Right forelimb (tissue), 1 donor: ENCODE results near the gene NPC2.
"Not testable (repeated sequence)": the region's sequence is repeated elsewhere in the genome, so short reads cannot be mapped to it uniquely, and the experiment has no call there.

Experiments
- DNase-seq: peaks from one replicate; pipeline ENCODE4 v3.0.0-alpha.2; 2018

The NPC2 gene

GRCh38 chr14:74492776-74493342, at the start of gene NPC2:
Gene NPC2, minus strand, starts transcription at chr14:74493305. Its CDS starts 31 bp downstream, at chr14:74493274.
- DNase-seq = no peak

GRCh38 chr14:74542056-74542685, 49.1 kb upstream of the NPC2 start:
- no peak for DNase-seq

DNA sequence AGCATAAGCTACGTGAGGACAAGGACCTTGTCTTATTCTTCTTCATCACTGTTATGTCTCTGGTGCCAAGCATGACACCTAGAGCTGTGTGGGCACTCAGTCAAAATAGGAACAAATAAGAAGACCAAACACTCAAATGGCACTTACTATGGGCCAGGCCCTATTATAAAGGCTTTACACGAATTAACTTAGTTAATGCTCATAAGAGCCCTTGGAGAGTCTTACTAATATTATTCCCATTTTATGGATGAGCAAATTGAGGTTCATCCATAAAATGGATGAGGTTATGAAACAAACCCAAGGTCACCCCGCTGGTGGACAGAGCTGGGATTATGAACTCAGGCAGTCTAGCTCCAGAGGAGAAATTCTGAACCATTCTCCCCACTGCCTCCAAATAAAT, 48.1 kb upstream of the NPC2 start:
- no peak for DNase-seq

GRCh38 chr14:74539503-74539902, 46.4 kb upstream of the NPC2 start:
- no peak for DNase-seq

- no peak for DNase-seq
Observed at GRCh38 chr14:74538411-74539391, 45.6 kb upstream of the NPC2 start.

- DNase-seq = not testable (repeated sequence)
Observed at GRCh38 chr14:74536336-74536735, 43.2 kb upstream of the NPC2 start.

GRCh38 chr14:74535756-74536325, 42.7 kb upstream of the NPC2 start:
- DNase-seq = no peak

GRCh38 chr14:74533576-74533975, 40.5 kb upstream of the NPC2 start:
- DNase-seq = no peak

DNA sequence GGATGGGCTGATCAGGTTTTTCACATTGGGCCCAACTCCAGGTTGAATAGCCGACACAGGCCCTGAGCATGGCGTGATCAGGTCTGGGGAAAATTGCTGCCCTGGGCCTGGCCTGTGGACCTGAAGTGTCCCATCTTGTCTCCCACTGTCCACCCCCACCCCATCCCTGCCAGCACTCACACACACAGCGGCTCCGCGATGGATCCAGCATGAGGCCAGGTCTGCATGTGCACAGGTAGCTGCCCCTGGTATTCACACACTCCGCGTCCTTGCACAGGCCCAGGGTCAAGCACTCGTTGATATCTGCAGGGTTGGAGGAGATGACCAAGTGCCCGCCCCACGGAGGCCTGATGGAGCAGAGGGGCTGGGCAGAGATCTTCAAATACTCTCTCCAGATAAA, 39.1 kb upstream of the NPC2 start:
- DNase-seq = no peak

GRCh38 chr14:74531467-74531866, 38.4 kb upstream of the NPC2 start:
- DNase-seq = no peak

GRCh38 chr14:74531006-74531405, 37.9 kb upstream of the NPC2 start:
- no peak for DNase-seq

GRCh38 chr14:74528886-74529285, 35.8 kb upstream of the NPC2 start:
- DNase-seq = no peak

DNA sequence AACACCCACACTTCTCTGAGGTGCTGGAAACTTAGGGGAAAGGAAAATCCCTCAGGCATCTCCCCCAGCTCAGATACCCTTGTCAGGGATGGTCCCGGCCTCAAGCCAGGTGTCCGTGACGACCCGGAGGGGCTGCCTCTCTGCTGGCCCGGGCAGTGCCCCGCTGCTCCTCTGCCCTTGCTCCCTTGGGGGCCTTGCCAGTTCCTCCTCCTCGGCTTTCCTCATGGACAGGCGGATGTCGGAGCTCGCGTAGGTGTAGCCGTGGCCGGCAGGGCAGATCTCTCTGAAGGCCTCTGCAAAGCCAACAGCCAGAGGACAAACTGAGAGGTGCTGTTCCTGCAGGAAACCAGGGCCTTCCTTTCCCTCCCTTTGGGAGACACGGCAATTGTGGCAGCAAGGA, 35.3 kb upstream of the NPC2 start:
- DNase-seq = no peak

GRCh38 chr14:74527736-74528280, 34.7 kb upstream of the NPC2 start:
- no peak for DNase-seq

DNA sequence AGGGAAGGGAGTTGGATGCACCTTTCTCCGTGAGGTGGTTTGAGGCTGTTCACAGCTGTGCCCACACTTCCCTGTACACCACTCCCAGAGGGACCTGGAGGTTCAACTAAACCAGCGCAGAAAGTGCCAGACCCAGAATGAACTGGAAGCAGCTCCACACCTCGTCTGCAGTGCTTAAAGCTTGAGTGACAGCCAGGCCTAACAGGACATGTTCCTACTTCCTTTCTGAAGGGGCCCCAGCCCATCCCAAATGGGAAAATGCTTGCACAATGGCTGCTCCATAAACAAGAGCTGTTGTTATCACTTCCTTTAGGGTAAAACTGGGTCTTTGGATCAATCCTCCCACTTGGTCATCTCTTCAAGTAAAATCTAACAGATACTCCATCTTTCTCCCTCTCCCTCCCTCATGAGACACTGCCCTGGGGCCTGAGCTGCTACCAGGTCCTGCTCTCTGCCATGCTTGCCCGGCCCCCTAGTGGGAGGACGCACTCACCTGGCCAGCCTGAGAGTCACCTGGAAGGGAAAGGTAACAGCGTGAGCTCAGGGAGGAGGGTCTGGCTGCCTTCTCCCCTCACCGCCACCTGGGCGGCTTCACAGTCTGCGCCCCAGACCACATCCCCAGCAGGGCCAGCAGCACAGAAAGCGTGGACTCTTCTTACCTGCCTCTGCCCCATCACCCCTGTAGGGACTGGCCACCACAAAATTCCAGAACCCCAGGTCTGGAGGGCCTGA, 33.9 kb upstream of the NPC2 start:
- DNase-seq = no peak

- no peak for DNase-seq
Observed at GRCh38 chr14:74525361-74525851, 32.3 kb upstream of the NPC2 start.

- no peak for DNase-seq
Observed at GRCh38 chr14:74524812-74525135, 31.7 kb upstream of the NPC2 start.

- DNase-seq = no peak
Observed at GRCh38 chr14:74524076-74524811, 31.1 kb upstream of the NPC2 start.

- DNase-seq = no peak
Observed at GRCh38 chr14:74522740-74523139, 29.6 kb upstream of the NPC2 start.

DNA sequence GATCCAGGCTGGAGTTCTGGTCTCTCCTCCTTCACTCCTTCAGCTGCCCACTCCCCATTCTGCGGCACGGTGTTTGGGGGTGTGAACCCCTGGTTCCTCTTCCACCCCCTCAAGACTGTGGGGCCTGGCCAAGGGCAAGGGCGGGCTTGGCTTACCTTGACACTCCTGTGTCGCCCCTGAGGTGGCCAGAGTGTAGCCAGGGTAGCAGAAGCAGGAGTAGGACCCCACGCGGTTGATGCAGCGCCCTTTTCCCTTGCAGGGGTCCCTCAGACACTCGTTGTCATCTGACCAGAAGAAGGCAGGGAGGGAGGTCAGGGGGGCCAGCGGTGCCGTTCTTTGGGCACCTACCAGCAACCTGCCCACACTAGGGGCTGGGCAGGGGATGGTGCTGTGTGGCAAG, 28.7 kb upstream of the NPC2 start:
- DNase-seq = no peak

DNA sequence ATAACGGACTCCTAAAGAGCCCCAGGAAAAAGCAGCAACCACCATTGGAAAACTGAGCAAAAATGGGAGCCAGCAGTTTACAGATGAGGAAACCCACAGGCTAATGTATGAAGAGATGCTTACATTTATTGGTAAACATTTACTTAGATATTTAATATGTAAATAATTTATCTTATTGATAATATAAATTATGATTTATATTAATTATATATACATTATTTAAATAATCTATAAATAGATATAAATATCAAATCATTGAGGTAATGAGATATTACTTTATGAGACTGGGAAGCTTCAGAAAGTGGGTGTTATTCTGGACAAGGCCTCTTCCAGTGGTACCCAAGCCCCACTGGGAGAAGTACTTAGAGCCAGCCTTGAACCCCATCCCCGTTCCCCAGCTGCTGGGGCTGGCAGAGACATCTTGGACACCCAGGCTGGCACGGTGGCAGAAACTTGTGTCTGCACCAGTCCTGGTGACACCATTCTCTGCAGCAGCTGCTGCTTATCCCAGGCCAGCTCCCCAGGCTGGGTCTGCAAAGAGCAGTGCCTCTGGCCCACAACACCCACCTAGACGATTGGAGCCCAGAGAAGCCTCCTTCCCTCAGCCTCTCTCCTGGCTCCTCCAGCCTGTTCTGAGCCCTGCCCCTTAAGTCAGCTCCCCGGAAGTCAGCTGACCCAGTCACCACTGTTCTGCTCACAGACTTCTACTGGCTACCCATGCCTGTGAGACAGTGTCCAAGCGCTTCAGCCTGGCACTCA, 26.4 kb upstream of the NPC2 start:
- no peak for DNase-seq
